AG09309 (cell line): Measurements from ENCODE around the gene GOLT1A.

Source experiments
- DNase-seq: peaks from one replicate; pipeline ENCODE4 v3.0.0-alpha.2; 2010; ENCODE audit warnings: low read depth
- H3K4me3 ChIP-seq: 2 replicates; pipeline ENCODE4 v1.5.1; 2011; ENCODE audit warnings: mild to moderate bottlenecking, low read depth, low read length, moderate library complexity; ENCODE audit not compliant: control insufficient read depth
- TF ChIP-seq, protein P1 (sequence below): IDR thresholded peaks from 2 replicates; pipeline ENCODE4 v1.5.1; 2011; ENCODE audit warnings: mild to moderate bottlenecking, low read depth, low read length, inconsistent platforms; ENCODE audit not compliant: insufficient read depth, control insufficient read depth; ENCODE audit errors: missing control alignments

Gene GOLT1A

GRCh38 chr1:204232526-204232925 is 18.7 kb upstream of the GOLT1A start:
- TF ChIP-seq, protein P1, sequence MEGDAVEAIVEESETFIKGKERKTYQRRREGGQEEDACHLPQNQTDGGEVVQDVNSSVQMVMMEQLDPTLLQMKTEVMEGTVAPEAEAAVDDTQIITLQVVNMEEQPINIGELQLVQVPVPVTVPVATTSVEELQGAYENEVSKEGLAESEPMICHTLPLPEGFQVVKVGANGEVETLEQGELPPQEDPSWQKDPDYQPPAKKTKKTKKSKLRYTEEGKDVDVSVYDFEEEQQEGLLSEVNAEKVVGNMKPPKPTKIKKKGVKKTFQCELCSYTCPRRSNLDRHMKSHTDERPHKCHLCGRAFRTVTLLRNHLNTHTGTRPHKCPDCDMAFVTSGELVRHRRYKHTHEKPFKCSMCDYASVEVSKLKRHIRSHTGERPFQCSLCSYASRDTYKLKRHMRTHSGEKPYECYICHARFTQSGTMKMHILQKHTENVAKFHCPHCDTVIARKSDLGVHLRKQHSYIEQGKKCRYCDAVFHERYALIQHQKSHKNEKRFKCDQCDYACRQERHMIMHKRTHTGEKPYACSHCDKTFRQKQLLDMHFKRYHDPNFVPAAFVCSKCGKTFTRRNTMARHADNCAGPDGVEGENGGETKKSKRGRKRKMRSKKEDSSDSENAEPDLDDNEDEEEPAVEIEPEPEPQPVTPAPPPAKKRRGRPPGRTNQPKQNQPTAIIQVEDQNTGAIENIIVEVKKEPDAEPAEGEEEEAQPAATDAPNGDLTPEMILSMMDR, result no peak
- H3K4me3 ChIP-seq, result no peak overlapping the region
- DNase-seq, result peak; percentile 28

DNA sequence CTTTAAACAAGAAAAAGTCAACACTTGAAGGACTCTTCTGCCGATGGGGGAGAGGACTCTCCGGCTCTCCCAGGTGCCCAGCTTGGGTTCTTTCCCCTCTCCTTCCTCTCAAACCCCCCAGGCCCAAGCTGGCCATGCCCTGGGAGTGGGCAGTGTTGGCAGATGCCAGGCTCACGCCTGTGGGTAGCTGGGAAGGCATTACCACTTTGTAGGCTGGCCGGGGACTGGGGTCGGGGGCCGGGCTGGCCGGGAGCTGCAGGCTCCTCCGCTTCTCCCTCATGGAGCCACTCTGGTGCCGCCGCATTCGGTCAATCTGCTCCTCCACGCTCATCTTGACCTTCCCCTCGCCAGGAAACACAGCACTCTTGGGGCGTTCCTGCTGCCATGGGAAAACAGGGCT is 16.4 kb upstream of the GOLT1A start:
- TF ChIP-seq, protein P1, result no peak
- no peak for DNase-seq

GRCh38 chr1:204228896-204229295 is 15.1 kb upstream of the GOLT1A start:
- no peak for DNase-seq
- TF ChIP-seq, protein P1, result no peak
- no peak overlapping the region for H3K4me3 ChIP-seq

More for the DNA sequence above, 16.4 kb upstream of the GOLT1A start:
- no peak overlapping the region for H3K4me3 ChIP-seq

- no peak for DNase-seq
- H3K4me3 ChIP-seq, result no peak overlapping the region
Measured at GRCh38 chr1:204227996-204228785, 14.4 kb upstream of the GOLT1A start.

GRCh38 chr1:204227351-204227750 is 13.6 kb upstream of the GOLT1A start:
- TF ChIP-seq, protein P1, result no peak
- DNase-seq, result no peak
- no peak overlapping the region for H3K4me3 ChIP-seq

More at GRCh38 chr1:204227996-204228785, 14.4 kb upstream of the GOLT1A start:
- TF ChIP-seq, protein P1, result no peak

- no peak for DNase-seq
- TF ChIP-seq, protein P1, result no peak
- no peak overlapping the region for H3K4me3 ChIP-seq
Measured at GRCh38 chr1:204225841-204226735, 12.3 kb upstream of the GOLT1A start.
